Placental pericyte (primary cell): ENCODE results near the gene SETD4. TPM values are rescaled to one million over a fixed set of nuclear protein-coding genes. Genes with fewer than 3 reads are reported as not detected.

Experiments used
- small RNA-seq: library from RNA; depleted of rRNA; stranded (forward); fragments of <200 nt; gene quantifications from one replicate; pipeline ENCODE3, GENCODE V24; 2012; ENCODE audit warnings: low replicate concordance
- total RNA-seq: library from RNA; depleted of rRNA; stranded (reverse); fragments of >200 nt; gene quantifications from 2 replicates; pipeline ENCODE4 v1.2.3, GENCODE V29; 2012

Gene SETD4
- 12.9 and 15.2 TPM in 2 replicates for total RNA-seq

GRCh38 chr21:36060159-36060921, at the start of gene SETD4:
Gene SETD4 (minus strand): TSS chr21:36060526. CDS start chr21:36058888, 1,638 bp downstream.

GRCh38 chr21:36069713-36070583, 9.6 kb upstream of the SETD4 start, which contains the start of gene CBR1:
Gene CBR1 (plus strand): TSS chr21:36070024. CDS start chr21:36070116, 92 bp downstream.

Small RNA genes lying within 50 kb of the gene (small RNA-seq; reads per million reads assigned to genes)
- gene RNU6-992P, result not detected

Other genes starting within 250 kb of the SETD4 start
- gene CBR1, start 9.5 kb upstream of the SETD4 start, total RNA-seq, result 70.9 and 78.1 TPM in 2 replicates
- gene CBR3, start 74.6 kb upstream of the SETD4 start, total RNA-seq, result 5.9 and 11.6 TPM in 2 replicates
- gene DOP1B, start 96.3 kb upstream of the SETD4 start, total RNA-seq, result 5.3 and 23.6 TPM in 2 replicates